ENCODE measurements around the gene NR2F6.

DNA sequence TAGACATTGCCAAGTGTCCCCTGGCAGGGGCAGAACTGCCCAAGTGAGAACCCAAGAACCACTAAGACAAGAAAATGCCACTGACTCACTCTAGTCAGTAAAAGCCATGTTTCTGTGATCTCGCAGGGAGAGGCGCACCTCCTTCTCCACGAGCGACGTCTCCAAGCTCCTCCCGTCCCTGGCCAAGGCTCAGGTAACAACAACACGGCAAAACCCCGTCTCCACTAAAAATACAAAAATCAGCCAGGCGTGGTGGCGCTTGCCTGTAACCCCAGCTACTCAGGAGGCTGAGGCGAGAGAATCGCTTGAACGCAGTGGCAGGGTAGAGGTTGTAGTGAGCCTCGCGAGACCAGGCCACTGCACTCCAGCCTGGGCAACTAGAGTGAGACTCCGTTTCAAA lies 48.1 kb downstream of the NR2F6 start:
- TF ChIP-seq, protein P1, sequence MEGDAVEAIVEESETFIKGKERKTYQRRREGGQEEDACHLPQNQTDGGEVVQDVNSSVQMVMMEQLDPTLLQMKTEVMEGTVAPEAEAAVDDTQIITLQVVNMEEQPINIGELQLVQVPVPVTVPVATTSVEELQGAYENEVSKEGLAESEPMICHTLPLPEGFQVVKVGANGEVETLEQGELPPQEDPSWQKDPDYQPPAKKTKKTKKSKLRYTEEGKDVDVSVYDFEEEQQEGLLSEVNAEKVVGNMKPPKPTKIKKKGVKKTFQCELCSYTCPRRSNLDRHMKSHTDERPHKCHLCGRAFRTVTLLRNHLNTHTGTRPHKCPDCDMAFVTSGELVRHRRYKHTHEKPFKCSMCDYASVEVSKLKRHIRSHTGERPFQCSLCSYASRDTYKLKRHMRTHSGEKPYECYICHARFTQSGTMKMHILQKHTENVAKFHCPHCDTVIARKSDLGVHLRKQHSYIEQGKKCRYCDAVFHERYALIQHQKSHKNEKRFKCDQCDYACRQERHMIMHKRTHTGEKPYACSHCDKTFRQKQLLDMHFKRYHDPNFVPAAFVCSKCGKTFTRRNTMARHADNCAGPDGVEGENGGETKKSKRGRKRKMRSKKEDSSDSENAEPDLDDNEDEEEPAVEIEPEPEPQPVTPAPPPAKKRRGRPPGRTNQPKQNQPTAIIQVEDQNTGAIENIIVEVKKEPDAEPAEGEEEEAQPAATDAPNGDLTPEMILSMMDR (IDR thresholded peaks at IDR 0.05): no peak
- TF ChIP-seq EZH2 (IDR thresholded peaks at IDR 0.05; ENCODE audit: borderline replicate concordance, insufficient read depth, low read depth, low read length, poor library complexity, severe bottlenecking): no peak

Data from B cell (primary cell).